GM23338 (cell line): ENCODE measurements around the gene SMC4. TPM values are rescaled to one million over a fixed set of nuclear protein-coding genes. Genes with fewer than 3 reads are reported as not detected.

Source experiments
- ATAC-seq: fragments of 200-7000 bp; cut with Tn5 transposase; 3 replicates; pipeline ENCODE4 v1.9.1; 2020
- DNase-seq: peaks from one replicate; pipeline ENCODE4 v3.0.0-alpha.2; 2015; ENCODE audit warnings: low spot score
- H2AFZ ChIP-seq: fragments of 200-600 bp; sonication (generic); 2 replicates; pipeline ENCODE4 v1.8.0; 2016; ENCODE audit warnings: antibody characterized with exemption, mild to moderate bottlenecking, moderate library complexity
- H3F3A ChIP-seq: fragments of 200-600 bp; sonication (generic); replicated peaks from 2 replicates; pipeline ENCODE4 v1.8.0; 2017; ENCODE audit warnings: antibody characterized with exemption, mixed run types, low read depth
- H3K27ac ChIP-seq: fragments of 200-600 bp; sonication (generic); 2 replicates; pipeline ENCODE4 v1.6.1; 2016; ENCODE audit warnings: low read depth
- H3K27me3 ChIP-seq: fragments of 200-600 bp; sonication (generic); 2 replicates; pipeline ENCODE4 v1.8.0; 2016; ENCODE audit warnings: mild to moderate bottlenecking, mixed run types, moderate library complexity; ENCODE audit not compliant: insufficient read depth
- H3K36me3 ChIP-seq: fragments of 200-600 bp; sonication (generic); 2 replicates; pipeline ENCODE4 v1.8.0; 2016; ENCODE audit warnings: mild to moderate bottlenecking; ENCODE audit not compliant: insufficient read depth
- H3K4me1 ChIP-seq: fragments of 200-600 bp; sonication (generic); 2 replicates; pipeline ENCODE4 v1.8.0; 2016; ENCODE audit warnings: mild to moderate bottlenecking, moderate library complexity; ENCODE audit not compliant: insufficient read depth
- H3K4me2 ChIP-seq: fragments of 200-600 bp; sonication (generic); 2 replicates; pipeline ENCODE4 v1.7.1; 2017; ENCODE audit warnings: mixed run types
- H3K4me3 ChIP-seq: fragments of 200-600 bp; sonication (generic); 2 replicates; pipeline ENCODE4 v1.6.1; 2016; ENCODE audit warnings: mixed run types
- H3K79me2 ChIP-seq: fragments of 200-600 bp; sonication (generic); replicated peaks from 2 replicates; pipeline ENCODE4 v1.8.0; 2017; ENCODE audit warnings: mild to moderate bottlenecking; ENCODE audit not compliant: insufficient read depth
- H3K9me2 ChIP-seq: fragments of 200-600 bp; sonication (generic); 2 replicates; pipeline ENCODE4 v1.8.0; 2017; ENCODE audit not compliant: insufficient read depth
- H4K20me1 ChIP-seq: fragments of 200-600 bp; sonication (generic); replicated peaks from 2 replicates; pipeline ENCODE4 v1.8.0; 2017; ENCODE audit warnings: mild to moderate bottlenecking; ENCODE audit not compliant: insufficient read depth
- H3K27ac Mint-ChIP-seq: 2 replicates; pipeline ENCODE4 v1.8.0; 2020; ENCODE audit warnings: inconsistent platforms, mild to moderate bottlenecking, moderate library complexity, mixed read lengths
- H3K27me3 Mint-ChIP-seq: 3 replicates; pipeline ENCODE4 v1.8.0; 2022; ENCODE audit warnings: low read depth, mild to moderate bottlenecking, moderate library complexity, mixed read lengths, inconsistent platforms; ENCODE audit not compliant: insufficient read depth, poor library complexity
- H3K36me3 Mint-ChIP-seq: 3 replicates; pipeline ENCODE4 v1.8.0; 2021; ENCODE audit warnings: low read depth, mild to moderate bottlenecking, inconsistent platforms, moderate library complexity, mixed read lengths
- H3K4me1 Mint-ChIP-seq: 3 replicates; pipeline ENCODE4 v1.8.0; 2020; ENCODE audit warnings: mild to moderate bottlenecking, inconsistent platforms, mixed read lengths
- H3K4me3 Mint-ChIP-seq: 3 replicates; pipeline ENCODE4 v1.8.0; 2021; ENCODE audit warnings: moderate library complexity, mild to moderate bottlenecking, inconsistent platforms, mixed read lengths
- H3K9me3 Mint-ChIP-seq: 3 replicates; pipeline ENCODE4 v1.8.0; 2020; ENCODE audit warnings: moderate library complexity, mild to moderate bottlenecking, inconsistent platforms, mixed read lengths
- CREB1 ChIP-seq: fragments of 250-450 bp; sonication (Bioruptor Pico); IDR thresholded peaks from 2 replicates; pipeline ENCODE4 v1.5.0; 2020; ENCODE audit warnings: low read depth, mild to moderate bottlenecking, moderate library complexity
- EZH2 ChIP-seq: fragments of 200-600 bp; sonication (generic); IDR thresholded peaks from one replicate; pipeline ENCODE4 v1.8.0; 2017; ENCODE audit warnings: antibody characterized with exemption, mild to moderate bottlenecking, low read depth; ENCODE audit not compliant: unreplicated experiment
- EZH2phosphoT487 ChIP-seq: fragments of 200-600 bp; sonication (generic); IDR thresholded peaks from one replicate; pipeline ENCODE4 v1.8.1; 2018; ENCODE audit warnings: antibody characterized with exemption; ENCODE audit not compliant: unreplicated experiment
- JUNB ChIP-seq: IDR thresholded peaks from one replicate; pipeline ENCODE4 v1.6.1; 2016; ENCODE audit warnings: antibody characterized with exemption; ENCODE audit not compliant: unreplicated experiment
- NANOG ChIP-seq: IDR thresholded peaks from 2 replicates; pipeline ENCODE4 v1.6.1; 2016; ENCODE audit warnings: antibody characterized with exemption, borderline replicate concordance
- STAT1 ChIP-seq: IDR thresholded peaks from one replicate; pipeline ENCODE4 v1.6.1; 2016; ENCODE audit warnings: antibody characterized with exemption; ENCODE audit not compliant: unreplicated experiment
- ZNF114 ChIP-seq: fragments of 250-450 bp; sonication (Bioruptor Pico); IDR thresholded peaks from 2 replicates; pipeline ENCODE4 v1.5.0; 2020; ENCODE audit warnings: mild to moderate bottlenecking, moderate library complexity
- ZNF331 ChIP-seq: fragments of 250-450 bp; sonication (Bioruptor Pico); IDR thresholded peaks from 2 replicates; pipeline ENCODE4 v1.5.0; 2020; ENCODE audit warnings: low read depth, mild to moderate bottlenecking, moderate library complexity
- polyA plus RNA-seq: library from polyadenylated mRNA; unstranded; fragments of >200 nt; fragmentation: Nextera tagmentation; extraction: Ambion mirVana; gene quantifications from 2 replicates; pipeline ENCODE4 v1.2.1, GENCODE V29; 2016
- total RNA-seq: library from RNA; depleted of rRNA; stranded (reverse); fragments of >200 nt; shearing (Covaris generic); gene quantifications from 2 replicates; pipeline ENCODE4 v1.2.3, GENCODE V29; 2014
- TF ChIP-seq, protein P1 (sequence below): IDR thresholded peaks from 2 replicates; pipeline ENCODE4 v1.6.1; 2016; ENCODE audit warnings: antibody characterized with exemption
- TF ChIP-seq, protein P2 (sequence below): IDR thresholded peaks from one replicate; pipeline ENCODE4 v1.6.1; 2018; ENCODE audit warnings: antibody characterized with exemption; ENCODE audit not compliant: unreplicated experiment
- TF ChIP-seq, protein P3 (sequence below), 2 experiments: fragments of 200-600 bp in 1 of 2; sonication (generic) in 1 of 2; conservative IDR thresholded peaks; 2 replicates each; pipeline versions ENCODE4 v1.5.1 to v1.6.1; 2016 to 2017; ENCODE audit warnings: antibody characterized with exemption in 2 of 2, low read depth in 2 of 2, mild to moderate bottlenecking in 2 of 2, moderate library complexity in 1 of 2

The SMC4 gene
- total and polyA plus RNA-seq, 2 experiments from 2014 or later = 167 to 412 TPM

DNA sequence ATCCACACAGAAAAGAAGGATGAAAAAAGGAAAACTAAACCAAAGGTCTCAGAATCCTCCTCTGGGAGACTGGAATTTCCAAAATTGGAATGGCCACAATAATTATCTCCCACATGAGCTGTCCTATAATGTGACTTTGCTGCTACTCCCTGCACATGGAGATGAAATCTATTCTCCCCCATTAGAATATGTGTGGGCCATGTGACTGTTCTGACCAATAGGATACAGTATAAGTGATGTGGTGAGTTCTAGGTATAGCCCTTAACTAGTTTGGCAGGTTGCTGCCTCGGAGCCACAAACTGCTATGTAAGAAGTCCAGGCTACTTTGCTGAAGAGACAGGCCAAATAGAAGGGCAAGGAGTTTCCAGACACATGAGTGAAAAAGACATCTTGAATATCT, 45.0 kb downstream of the SMC4 start (continued):
- TF ChIP-seq, protein P1, sequence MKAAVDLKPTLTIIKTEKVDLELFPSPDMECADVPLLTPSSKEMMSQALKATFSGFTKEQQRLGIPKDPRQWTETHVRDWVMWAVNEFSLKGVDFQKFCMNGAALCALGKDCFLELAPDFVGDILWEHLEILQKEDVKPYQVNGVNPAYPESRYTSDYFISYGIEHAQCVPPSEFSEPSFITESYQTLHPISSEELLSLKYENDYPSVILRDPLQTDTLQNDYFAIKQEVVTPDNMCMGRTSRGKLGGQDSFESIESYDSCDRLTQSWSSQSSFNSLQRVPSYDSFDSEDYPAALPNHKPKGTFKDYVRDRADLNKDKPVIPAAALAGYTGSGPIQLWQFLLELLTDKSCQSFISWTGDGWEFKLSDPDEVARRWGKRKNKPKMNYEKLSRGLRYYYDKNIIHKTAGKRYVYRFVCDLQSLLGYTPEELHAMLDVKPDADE = no peak
- TF ChIP-seq, protein P2, sequence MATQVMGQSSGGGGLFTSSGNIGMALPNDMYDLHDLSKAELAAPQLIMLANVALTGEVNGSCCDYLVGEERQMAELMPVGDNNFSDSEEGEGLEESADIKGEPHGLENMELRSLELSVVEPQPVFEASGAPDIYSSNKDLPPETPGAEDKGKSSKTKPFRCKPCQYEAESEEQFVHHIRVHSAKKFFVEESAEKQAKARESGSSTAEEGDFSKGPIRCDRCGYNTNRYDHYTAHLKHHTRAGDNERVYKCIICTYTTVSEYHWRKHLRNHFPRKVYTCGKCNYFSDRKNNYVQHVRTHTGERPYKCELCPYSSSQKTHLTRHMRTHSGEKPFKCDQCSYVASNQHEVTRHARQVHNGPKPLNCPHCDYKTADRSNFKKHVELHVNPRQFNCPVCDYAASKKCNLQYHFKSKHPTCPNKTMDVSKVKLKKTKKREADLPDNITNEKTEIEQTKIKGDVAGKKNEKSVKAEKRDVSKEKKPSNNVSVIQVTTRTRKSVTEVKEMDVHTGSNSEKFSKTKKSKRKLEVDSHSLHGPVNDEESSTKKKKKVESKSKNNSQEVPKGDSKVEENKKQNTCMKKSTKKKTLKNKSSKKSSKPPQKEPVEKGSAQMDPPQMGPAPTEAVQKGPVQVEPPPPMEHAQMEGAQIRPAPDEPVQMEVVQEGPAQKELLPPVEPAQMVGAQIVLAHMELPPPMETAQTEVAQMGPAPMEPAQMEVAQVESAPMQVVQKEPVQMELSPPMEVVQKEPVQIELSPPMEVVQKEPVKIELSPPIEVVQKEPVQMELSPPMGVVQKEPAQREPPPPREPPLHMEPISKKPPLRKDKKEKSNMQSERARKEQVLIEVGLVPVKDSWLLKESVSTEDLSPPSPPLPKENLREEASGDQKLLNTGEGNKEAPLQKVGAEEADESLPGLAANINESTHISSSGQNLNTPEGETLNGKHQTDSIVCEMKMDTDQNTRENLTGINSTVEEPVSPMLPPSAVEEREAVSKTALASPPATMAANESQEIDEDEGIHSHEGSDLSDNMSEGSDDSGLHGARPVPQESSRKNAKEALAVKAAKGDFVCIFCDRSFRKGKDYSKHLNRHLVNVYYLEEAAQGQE = no peak
- TF ChIP-seq ZNF331 (CRISPR knock-in tag) (no peak), ZNF114 (CRISPR knock-in tag) (no peak), NANOG (no peak)
- TF ChIP-seq, protein P3, sequence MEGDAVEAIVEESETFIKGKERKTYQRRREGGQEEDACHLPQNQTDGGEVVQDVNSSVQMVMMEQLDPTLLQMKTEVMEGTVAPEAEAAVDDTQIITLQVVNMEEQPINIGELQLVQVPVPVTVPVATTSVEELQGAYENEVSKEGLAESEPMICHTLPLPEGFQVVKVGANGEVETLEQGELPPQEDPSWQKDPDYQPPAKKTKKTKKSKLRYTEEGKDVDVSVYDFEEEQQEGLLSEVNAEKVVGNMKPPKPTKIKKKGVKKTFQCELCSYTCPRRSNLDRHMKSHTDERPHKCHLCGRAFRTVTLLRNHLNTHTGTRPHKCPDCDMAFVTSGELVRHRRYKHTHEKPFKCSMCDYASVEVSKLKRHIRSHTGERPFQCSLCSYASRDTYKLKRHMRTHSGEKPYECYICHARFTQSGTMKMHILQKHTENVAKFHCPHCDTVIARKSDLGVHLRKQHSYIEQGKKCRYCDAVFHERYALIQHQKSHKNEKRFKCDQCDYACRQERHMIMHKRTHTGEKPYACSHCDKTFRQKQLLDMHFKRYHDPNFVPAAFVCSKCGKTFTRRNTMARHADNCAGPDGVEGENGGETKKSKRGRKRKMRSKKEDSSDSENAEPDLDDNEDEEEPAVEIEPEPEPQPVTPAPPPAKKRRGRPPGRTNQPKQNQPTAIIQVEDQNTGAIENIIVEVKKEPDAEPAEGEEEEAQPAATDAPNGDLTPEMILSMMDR (conservative IDR thresholded peaks at IDR 0.05; ENCODE audit: low read depth in 2 of 2) = no peak

DNA sequence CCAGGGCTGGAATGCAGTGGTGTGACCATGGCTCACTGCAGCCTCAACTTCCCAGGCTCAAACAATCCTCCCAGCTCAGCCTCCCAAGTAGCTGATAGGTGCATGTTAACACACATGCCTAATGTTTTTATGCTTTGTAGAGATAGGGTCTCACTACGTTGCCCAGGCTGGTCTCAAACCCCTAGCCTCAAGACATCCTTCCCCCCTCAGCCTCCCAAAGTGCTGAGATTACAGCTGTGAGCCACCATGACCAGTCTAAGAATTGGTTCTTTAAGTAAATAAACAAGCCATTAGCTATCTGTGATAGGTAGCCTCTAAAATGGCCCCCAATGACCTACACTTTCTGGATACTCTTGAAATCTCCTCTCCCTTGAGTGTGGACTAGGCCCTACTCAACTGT, 46.4 kb downstream of the SMC4 start:
- Histone ChIP-seq H3K4me3 (no peak overlapping the region), H3K36me3 (peaks cover 18% of the 10 kb centered on the region), H3K9me2 (no peaks in the 10 kb centered on the region), H3K27ac (no peak overlapping the region), H3K4me1 (peaks cover 10% of the 10 kb centered on the region), H3K79me2 (peaks cover 83% of the 10 kb centered on the region), H3F3A (no peaks in the 10 kb centered on the region), H3K27me3 (no peaks in the 10 kb centered on the region), H2AFZ (no peak overlapping the region), H3K4me2 (no peak overlapping the region; the same call in 1 of the 2 replicates), H4K20me1 (peaks cover 20% of the 10 kb centered on the region; the same call in 1 of the 2 replicates)
- ATAC-seq (no peak), DNase-seq (no peak)
- Mint-ChIP-seq H3K27ac (no peak overlapping the region), H3K27me3 (peaks cover 2% of the 10 kb centered on the region), H3K36me3 (peaks cover 73% of the 10 kb centered on the region), H3K4me3 (peak overlapping the region; percentile 35; the same call in 1 of the 3 replicates), H3K9me3 (peaks cover 7% of the 10 kb centered on the region; the same call in 1 of the 3 replicates), H3K4me1 (peaks cover 19% of the 10 kb centered on the region; the same call in 2 of the 3 replicates)
- TF ChIP-seq ZNF331 (CRISPR knock-in tag) (no peak), STAT1 (no peak), NANOG (no peak), ZNF114 (CRISPR knock-in tag) (no peak), EZH2phosphoT487 (no peak), CREB1 (CRISPR knock-in tag) (no peak), JUNB (no peak), EZH2 (no peak)
- TF ChIP-seq, protein P2 = no peak
- TF ChIP-seq, protein P3 (conservative IDR thresholded peaks at IDR 0.05; ENCODE audit: low read depth in 2 of 2) = no peak
